ENCODE results near the gene CABP1.
"Not testable (repeated sequence)": the region's sequence is repeated elsewhere in the genome, so short reads cannot be mapped to it uniquely, and the experiment has no call there.

The CABP1 gene

DNA sequence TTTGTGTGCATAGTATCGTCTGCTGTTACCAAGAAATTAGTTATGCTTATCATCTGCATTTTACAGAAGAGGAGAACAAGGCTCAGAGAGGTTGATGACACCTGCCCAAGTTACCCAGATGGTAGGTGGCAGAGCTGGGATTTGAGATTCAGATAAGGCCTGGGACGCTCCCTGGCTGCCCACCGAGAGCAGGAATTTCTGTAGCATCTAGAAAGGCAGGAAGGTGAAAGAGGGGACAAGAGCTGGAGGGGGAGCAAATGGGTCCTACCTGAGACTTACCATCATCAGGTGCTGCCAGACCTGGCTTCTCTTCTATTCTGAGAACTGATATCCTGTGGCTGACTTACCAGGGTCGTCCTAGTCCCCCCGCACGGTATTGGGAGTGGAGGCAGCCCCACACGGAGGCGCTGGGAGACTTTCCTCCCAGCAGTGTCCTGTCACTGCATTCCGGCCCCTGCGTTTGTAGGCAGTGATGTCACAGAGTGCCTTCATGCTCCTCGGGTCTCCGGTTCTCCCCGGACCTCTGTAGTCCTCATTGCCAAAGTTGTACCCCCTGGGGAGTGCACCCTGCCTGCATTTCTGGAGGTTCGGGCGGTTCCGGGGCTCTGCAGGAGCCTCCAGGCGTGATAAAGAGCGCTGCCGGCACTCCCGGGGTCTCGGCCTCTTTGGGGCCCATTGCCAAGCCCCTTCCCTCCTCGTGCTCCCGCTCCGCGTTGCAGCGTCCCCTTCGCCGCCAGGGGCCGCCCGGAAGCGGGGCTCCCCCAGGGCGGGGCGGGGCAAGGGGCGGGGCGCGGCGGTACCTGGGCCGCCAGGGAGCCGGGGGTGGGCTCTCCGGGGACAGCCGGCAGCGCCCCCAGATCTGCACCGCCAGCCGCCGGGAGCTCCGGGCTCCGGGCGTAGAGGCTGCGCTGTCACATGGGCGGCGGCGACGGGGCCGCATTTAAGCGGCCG lies at the start of gene CABP1:
Gene CABP1, plus strand, starts transcription at position 856 of the 951 bp plus-strand sequence. Its CDS starts 60 bp downstream, at position 916.
- DNase-seq: peak; percentile 75 to 82

DNA sequence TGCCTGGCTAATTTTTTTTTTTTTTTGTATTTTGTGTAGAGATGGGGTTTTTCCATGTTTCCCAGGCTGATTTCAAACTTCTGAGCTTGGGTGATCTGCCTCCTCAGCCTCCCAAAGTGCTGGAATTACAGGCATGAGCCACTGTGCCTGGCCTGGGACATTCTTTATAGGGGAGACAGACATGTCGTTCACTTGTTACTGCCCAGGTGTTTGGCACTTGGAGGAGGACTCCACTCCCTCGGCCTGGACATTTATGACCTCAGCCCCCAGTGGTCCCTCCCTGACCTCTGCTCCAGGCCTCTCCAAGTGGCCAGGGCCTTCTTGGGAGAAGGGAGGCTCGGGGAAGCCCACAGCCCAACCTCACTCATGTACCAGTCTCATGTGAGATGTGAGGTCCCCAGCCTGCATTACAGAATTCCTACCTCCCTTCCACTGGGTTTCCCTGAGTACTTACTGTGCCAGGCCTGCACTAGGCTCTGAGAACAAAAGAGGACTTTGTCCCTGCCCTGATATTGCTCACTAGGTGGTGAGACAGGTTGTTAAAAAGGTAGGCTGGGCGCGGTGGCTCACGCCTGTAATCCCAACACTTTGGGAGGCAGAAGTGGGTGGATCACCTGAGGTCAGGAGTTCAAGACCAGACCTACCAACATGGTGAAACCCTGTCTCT lies 49.6 kb upstream of the CABP1 start:
- no peak for DNase-seq

DNA sequence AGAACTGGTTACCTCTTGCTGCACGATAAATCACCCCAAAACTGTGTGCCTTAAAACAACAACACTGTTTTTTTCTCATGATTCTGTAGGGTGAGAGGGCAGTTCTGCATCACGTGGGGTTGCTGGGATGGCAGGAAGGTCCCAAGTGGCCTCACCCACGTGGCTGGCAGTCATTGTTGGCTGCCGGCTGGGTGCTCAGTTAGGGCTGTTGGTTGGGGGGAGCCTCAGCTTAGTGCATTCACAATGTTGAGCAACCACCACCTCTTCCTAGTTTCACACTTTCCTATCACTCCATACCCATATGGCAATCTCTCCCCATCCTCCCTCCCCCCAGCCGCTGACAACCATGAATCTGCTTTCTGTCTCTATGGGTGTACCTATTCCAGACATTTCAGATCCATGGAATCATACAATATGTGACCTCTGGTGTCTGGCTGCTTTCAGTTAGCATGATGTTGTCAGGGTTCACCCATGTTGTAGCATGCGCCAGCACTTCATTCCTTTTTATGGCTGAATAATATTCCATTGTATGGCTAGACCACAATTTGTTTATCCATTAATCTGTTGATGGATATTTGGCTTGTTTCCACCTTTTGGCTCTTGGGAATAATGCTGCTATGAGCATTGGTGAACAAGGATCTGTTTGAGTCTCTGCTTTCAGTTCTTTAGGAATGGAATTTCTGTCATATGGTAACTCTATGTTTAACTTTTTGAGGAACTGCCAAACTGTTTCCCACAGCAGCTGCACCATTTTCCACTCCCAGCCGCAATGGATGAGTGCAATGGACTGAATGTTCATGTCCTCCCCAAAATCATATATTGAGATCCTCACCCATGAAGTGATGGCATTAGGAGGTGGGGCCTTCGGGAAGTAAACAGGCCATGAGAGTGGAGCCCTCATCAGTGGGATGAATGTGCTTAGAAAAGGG lies 48.0 kb upstream of the CABP1 start:
- DNase-seq: no peak

DNA sequence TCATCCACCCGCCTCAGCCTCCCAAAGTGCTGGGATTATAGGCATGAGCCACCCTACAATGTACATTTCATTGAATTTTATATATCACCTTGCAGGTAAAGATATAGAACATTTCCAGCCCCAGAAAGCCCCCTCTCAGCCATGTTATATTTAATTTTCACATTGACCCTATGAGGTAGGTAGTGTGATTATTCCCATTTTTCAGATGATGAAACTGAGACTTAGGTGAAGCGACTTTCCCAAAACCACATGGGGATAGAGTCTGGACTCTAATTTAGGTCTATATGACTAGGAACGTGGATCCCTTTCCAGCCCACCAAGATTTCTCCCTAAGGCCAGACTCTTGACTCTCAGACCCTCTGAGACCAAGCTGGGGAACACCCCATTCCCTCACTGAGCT lies 43.5 kb upstream of the CABP1 start:
- no peak for DNase-seq

DNA sequence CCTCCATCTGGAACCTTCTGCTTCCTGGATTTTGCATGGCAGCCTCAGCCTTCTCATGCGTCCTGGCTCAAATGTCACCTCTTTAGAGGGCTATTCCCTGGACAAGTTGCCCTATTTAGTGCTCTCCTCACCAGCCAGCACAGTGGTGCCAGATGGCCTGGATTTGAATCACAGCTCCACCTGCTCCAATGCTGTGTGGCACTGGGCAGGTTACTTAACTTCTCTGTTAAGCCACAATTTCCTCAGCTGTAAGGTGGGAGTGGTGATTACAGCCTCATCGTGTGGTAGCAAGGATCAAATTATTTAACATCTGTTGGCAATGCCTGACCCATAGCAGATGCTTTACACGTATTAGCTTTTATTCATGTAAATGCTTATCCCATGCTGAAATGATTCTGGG lies 42.6 kb upstream of the CABP1 start:
- DNase-seq: no peak

DNA sequence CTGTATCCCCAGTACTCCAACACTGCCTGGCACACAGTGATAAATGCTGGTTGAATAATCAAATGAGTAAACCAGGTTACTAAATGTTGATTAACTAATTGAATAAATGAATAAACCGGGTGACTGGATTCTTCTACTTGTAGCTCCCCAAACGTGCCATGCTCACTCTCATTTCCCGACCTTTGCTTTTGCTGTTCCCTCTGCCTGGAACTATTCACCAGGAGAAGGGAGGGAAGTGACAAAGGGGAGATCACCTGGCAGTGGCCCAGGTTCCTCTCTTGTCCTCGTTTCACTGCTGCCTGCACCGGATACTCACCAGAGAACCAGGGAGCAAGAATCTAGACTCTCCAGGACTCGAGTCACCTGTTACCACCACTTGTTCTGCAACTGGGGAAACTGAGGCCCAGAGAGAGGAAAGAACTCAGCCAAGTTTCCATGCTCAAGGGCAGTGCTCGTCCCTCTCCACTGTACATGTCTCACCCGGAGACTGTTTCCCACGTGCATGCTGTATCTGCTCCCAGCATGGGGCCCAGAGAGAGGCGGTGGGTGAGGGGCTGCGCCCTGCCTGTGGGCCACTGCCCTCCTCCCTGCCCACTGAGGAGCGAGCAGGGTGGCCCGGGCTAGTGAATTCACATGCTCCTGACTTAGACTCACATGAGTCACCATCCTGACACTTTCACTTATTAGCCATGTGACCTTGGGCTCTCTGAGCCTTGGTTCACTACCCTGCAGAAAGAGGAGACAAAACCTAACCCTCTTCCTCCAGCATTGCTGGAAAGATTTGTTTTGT lies 41.6 kb upstream of the CABP1 start:
- DNase-seq: no peak

DNA sequence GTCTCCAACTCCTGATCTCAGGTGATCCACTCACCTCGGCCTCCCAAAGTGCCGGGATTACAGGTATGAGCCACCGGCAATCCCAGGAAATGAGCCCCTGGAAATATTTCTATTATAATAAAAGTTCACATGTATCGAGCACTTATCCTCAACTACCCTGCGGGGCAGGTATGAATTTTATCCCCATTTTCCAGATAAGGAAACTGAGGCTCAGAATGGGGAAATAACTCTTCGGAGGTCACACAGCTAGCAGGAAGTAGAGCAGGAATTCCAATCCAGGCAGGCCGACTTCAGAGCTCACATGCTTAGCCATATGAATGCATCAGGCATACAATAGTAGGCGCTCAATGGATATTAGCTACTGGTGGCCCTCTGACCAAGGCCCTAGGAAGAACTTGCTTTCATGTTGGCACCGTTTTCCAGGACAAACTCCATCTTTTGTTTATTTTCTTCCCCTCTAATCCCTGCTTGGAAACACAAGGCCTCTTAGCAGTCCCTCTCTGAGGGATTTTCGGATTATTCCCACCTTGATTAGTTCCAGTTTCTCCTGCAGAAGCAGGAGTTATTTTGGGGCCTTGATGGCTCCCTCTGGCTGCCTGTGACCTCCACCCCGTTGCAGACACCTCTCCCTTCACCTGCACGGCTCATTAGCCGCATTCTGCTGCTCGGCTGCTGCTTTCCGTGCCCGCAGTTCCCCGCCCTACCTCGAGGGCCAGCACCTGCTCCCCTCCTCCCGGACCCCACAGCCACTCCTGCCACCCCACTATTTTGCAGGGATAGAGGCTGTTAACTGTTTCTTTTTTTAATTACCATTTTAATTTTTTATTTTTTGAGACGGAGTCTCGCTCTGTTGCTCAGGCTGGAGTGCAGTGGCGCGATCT lies 40.5 kb upstream of the CABP1 start:
- DNase-seq: no peak

DNA sequence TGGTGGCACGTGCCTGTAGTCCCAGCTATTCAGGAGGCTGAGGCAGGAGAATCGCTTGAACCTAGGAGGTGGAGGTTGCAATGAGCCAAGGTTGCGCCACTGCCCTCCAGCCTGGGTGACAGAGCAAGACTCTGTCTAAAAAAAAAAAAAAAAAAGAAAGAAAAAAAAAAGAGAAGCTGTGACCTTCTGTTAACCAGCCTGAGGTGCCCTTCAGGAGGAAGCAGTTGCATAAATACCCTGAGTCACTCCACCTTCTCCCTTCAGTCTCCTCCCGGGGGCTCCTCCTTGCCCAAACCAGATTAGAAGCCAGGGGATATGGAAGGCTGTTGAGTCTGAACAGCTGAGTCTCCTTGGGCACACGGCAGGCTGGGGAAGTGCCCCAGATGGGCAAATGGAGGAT lies 38.0 kb upstream of the CABP1 start:
- not testable (repeated sequence) for DNase-seq

DNA sequence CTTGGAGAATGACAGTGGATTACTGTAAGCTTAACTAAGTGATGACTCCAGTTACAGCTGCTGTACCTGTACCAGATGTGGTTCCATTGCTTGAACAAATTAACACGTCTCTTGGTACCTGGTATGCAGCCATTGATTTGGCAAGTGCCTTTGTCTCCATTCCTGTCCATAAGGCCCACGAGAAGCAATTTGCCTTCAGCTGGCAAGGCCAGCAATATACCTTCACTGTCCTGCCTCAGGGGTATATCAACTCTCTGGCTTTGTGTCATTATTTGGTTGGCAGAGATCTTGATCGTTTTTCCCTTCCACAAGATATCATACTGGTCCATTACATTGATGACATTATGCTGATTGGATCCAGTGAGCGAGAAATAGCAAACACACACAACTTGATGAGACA lies 29.9 kb upstream of the CABP1 start:
- no peak for DNase-seq

DNA sequence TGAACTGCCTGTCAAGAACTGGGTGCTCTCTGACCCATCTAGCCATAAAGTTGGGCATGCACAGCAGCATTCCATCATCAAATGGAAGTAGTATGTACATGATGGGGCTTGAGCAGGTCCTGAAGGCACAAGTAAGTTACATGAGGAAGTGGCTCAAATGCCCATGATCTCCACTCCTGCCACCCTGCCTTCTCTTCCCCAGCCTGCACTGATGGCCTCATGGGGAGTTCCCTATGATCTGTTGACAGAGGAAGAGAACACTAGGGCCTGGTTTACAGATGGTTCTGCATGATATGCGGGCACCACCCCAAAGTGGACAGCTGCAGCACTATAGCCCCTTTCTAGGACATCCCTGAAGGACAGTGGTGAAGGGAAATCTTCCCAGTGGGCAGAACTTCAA lies 28.9 kb upstream of the CABP1 start:
- DNase-seq: not testable (repeated sequence)

DNA sequence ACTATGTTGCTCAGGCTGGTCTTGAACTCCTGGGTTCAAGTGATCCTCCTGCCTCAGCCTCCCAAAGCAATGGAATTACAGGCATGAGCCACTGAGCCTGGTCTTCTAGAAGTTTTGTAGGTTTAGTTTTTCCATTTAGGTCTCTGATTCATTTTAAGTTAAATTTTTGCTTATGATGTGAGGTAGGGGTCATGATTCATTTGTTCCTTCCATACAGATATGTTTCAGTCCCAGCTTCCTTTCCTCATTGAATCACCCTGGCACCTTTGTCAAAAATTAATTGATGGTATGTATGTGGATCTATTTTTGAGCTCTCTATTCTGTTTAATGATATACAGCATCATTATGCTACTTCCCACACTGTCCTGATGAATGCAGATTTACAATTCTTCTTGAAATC lies 25.6 kb upstream of the CABP1 start:
- DNase-seq: no peak

DNA sequence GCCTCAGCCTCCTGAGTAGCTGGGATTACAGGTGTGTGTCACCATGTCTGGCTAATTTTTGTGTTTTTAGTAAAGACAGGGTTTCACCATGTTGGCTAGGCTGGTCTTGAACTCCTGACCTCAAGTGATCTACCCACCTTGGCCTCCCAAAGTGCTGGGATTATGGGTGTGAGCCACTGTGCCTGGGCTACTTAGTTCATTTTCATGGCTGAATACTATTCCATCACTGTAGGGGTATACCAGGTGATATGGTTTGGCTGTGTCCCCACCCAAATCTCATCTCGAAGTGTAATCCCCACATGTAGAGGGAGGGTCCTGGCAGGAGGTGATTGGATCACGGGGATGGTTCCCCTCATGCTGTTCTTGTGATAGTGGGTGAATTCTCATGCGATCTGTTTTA lies 23.2 kb upstream of the CABP1 start:
- DNase-seq: not testable (repeated sequence)

DNA sequence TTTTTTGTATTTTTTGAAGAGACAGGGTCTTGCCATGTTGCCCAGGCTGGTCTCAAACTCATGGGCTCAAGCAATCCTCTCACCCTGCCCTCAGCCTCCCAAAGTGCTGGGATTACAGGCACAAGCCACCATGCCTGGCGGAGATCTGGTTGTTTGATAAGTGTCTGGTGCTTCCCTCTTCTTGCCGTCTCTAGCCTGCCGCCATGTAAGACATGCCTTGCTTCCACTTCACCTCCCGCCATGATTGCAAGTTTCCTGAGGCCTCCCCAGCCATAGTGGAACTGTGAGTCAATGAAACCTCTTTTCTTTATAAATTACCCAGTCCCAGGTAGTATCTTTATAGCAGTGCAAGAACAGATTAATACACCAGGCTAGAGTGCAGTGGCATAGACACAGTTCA lies 22.7 kb upstream of the CABP1 start:
- not testable (repeated sequence) for DNase-seq

DNA sequence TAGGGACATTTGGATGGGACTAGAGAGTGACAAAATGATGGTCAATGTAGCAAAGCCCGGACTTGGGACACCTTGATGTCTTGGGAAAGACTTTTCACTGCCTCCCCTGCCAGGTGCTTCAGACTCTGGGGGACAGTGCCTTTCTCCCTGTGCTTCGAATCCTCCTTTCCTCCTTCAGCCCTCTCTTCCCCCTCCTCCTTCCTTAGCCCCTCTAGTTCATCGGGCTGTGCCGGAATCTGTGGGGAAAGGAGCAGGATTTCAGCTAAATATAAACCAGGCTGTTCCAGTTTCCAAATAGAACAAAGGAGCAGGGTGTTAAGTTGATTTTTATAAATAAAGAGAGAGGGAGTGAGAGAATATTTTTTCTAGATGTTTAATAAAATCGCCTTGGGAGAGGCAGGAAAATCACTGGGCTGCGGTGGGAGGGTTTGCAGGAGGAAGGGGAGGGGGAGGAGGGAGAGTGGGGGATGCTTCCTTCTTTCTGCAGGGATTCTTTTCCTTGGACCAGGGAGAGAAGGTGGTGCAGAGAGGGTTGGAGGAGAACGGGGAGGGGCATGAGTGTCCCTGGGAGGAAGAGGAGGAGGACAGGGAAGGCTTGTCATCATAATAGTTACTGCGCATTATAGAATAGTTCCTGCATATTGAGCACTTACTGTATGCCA lies 21.3 kb upstream of the CABP1 start:
- DNase-seq: no peak

DNA sequence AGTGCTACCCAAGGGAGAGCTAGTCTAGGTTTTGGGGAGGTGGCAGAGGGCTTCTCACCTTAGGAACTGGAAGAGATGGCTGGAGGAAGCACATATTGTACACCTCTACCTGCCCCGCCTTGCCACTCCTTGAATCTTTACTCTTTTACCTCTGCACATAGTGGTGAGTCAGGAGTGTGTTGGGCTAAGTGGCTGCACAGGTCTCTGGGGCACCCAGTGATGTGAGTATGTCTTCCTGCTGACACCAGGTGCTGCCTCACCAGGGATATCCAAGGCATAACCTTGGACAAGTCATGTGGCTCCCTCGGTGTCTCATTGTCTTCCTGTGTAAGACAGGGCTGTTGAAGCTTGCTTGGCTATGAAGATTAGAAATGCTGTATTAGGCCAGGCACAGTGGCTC lies 19.8 kb upstream of the CABP1 start:
- no peak for DNase-seq

DNA sequence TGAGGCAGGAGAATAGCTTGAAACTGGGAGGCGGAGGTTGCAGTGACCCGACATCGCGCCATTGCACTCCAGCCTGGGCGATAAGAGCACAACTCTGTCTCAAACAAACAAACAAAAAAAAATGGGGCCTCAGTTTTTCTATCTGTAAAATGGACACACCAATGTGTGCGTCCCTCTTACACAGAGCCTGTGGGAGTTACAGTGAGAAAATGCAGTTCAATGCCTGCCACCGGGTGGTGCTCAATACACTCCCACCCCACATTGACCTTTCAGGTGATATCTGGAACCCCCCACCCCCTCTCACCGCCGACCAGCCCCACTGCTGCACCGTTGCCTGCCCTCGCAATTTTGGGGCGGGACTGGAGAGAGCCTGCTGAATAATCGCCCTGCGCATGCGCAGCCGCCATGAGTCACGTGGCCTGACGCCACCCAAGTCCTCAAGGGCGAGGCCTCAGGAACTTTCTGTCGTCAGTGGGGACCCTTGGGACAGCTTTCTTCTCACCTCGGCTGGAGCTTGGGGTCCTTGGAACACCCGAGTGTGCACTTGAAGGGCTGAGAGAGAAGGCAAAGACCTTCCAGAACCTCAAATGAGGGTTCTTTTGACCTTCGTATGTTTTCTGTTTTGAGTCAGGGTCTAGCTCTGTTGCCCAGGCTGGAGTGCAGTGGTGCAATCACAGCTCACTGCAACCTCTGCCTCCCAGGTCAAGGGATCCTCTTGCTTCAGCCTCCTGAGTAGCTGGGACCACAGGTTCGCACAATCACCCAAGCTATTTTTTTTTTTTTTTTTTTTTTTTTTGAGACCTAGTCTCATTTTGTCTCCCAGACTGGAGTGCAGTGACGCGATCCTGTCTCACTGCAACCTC lies 14.6 kb upstream of the CABP1 start:
- peak; percentile 46 to 47 for DNase-seq

DNA sequence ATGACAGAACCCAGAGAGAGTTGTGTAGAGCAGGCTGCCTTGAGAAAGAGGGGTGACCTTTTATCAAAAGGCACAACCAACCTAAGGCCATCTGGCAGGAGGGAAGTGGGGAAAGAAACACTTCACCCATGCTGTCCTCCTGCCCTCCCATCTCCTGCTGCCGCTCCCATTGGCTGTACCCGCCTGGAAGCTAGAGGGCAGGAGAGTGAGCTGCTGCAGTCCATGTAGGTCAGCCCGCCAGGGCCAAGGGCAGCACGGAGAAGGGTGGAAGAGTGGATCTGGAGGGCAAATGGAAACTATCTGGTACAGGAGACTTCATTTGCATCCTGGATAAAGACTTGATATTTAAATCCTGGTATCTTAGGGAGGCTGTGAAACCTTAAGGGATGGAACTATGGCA lies 11.5 kb upstream of the CABP1 start:
- DNase-seq: no peak

DNA sequence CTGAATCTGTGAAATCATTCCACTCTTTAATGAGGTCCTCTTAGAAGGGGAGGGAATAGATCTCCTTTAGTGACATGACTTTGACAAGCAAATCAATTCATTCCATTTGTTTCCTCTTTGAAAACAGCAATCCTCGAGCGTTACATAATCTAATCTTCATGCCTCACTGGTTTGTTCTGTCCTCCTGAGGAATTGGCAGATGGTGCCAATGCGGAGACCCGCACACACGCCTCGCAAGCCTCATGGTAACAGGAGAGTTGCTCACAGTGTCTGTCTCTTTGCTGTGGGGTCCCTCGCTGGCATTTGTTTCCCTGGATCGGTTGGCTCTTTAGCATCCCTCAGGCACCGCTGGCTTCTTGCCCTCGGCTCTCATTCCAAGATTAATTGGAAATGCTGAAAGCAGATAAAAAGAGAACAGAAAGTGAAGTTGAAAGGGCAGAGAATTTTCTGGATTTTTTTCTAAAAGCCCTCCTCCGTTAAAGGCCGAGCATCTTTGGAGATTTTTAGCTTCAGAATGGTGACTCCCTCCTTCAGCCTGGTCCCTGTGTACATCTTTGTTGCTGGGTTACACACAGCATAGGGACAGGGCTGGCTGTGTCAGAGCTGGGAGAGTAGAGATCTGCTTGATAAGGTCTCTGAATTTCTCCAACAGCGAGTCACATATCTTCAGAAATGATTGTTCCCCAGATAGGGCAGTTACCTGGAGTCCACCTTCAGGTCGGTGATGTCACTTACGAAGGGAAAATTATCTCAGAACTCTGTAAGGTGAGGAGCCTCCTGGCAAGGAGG lies 10.1 kb upstream of the CABP1 start:
- no peak for DNase-seq

DNA sequence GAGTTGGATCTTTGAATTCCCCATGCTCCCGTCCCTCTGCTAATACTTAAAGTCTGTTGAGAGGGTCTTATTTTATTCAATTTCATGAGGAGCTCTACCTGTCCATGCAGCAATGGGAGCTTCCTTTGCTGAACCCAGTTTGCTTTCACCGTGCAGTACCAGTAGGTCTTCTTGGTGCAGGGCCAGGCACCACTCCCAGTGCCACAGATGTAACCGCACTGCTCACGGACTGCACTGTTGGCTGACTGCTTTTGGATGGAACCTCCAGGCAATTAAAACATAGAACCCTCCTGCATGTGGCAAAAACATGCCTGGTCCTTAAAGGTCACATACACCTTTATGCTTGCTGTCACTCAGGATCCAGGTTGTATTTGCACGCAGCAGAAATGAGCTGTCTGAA lies 9.3 kb upstream of the CABP1 start:
- no peak for DNase-seq
